HepG2 (cell line): Measurements from ENCODE around the gene SCAI. TPM values are rescaled to one million over a fixed set of nuclear protein-coding genes. Genes with fewer than 3 reads are reported as not detected.

Experiments
- GZF1 ChIP-seq: sonication (generic); formaldehyde crosslinking; IDR thresholded peaks from 2 replicates; pipeline ENCODE4 v1.5.1; 2020; ENCODE audit warnings: mild to moderate bottlenecking, missing genetic modification reagents
- HDAC1 ChIP-seq: sonication (generic); formaldehyde crosslinking; IDR thresholded peaks from 2 replicates; pipeline ENCODE4 v1.5.1; 2020; ENCODE audit warnings: mild to moderate bottlenecking, missing genetic modification reagents
- ISL2 ChIP-seq: sonication (generic); formaldehyde crosslinking; IDR thresholded peaks from 2 replicates; pipeline ENCODE4 v1.5.0; 2020; ENCODE audit warnings: missing genetic modification reagents
- JUN ChIP-seq: sonication (generic); formaldehyde crosslinking; IDR thresholded peaks from 2 replicates; pipeline ENCODE4 v1.4.0; 2020; ENCODE audit warnings: mild to moderate bottlenecking, missing genetic modification reagents
- MXD3 ChIP-seq: IDR thresholded peaks from 2 replicates; pipeline ENCODE4 v1.6.1; 2016; ENCODE audit warnings: mild to moderate bottlenecking, missing biosample characterization, missing genetic modification reagents
- NPAS2 ChIP-seq: sonication (generic); formaldehyde crosslinking; IDR thresholded peaks from 2 replicates; pipeline ENCODE4 v1.8.0; 2022; ENCODE audit warnings: mild to moderate bottlenecking, missing genetic modification reagents, borderline replicate concordance
- TFDP1 ChIP-seq: IDR thresholded peaks from 2 replicates; pipeline ENCODE4 v1.6.1; 2016; ENCODE audit warnings: missing compliant biosample characterization, missing genetic modification reagents, borderline replicate concordance
- THRA ChIP-seq: sonication (generic); formaldehyde crosslinking; IDR thresholded peaks from 2 replicates; pipeline ENCODE4 v1.4.0; 2020; ENCODE audit warnings: missing genetic modification reagents, borderline replicate concordance
- ZKSCAN8 ChIP-seq: IDR thresholded peaks from 2 replicates; pipeline ENCODE4 v1.6.1; 2016; ENCODE audit warnings: borderline replicate concordance, missing genetic modification reagents, missing compliant biosample characterization
- ZNF264 ChIP-seq: sonication (generic); formaldehyde crosslinking; IDR thresholded peaks from 2 replicates; pipeline ENCODE4 v1.4.0; 2020; ENCODE audit warnings: missing genetic modification reagents
- ZNF83 ChIP-seq: sonication (generic); formaldehyde crosslinking; IDR thresholded peaks from 2 replicates; pipeline ENCODE4 v1.4.0; 2020; ENCODE audit warnings: missing genetic modification reagents, mild to moderate bottlenecking, borderline replicate concordance
- polyA plus RNA-seq, 8 experiments: library from polyadenylated mRNA; depleted of rRNA in 3 of 8; stranded (reverse) in 7 of 8; unstranded in 1 of 8; fragments of >200 nt; fragmentation: Illumina TruSeq in 4 of 8; extraction: Trizol in 4 of 8; gene quantifications; 2 replicates each; pipeline versions ENCODE4 v1.2.1 to v1.2.3, GENCODE V29; 2011 to 2016; ENCODE audit warnings: low read depth in 4 of 8, missing spikeins in 1 of 8, mixed read lengths in 1 of 8; ENCODE audit not compliant: insufficient read depth in 1 of 8
- total RNA-seq, 5 experiments: library from RNA; depleted of rRNA; stranded (reverse); fragments of >200 nt; fragmentation: Illumina TruSeq; extraction: Trizol; gene quantifications; 2 replicates each; pipeline ENCODE4 v1.2.3, GENCODE V29; 2016; ENCODE audit warnings: low read depth in 1 of 5
- TF ChIP-seq, protein P1 (sequence below), 2 experiments: IDR thresholded peaks; 2 replicates each; pipeline ENCODE4 v1.6.1; 2011 to 2012; ENCODE audit warnings: low read length in 2 of 2, borderline replicate concordance in 1 of 2, low read depth in 1 of 2, mild to moderate bottlenecking in 1 of 2, moderate library complexity in 1 of 2
- TF ChIP-seq, protein P2 (sequence below): IDR thresholded peaks from 2 replicates; pipeline ENCODE4 v1.6.1; 2016; ENCODE audit warnings: low read depth, missing genetic modification reagents, missing compliant biosample characterization
- TF ChIP-seq, protein P3 (sequence below): sonication (generic); formaldehyde crosslinking; IDR thresholded peaks from 2 replicates; pipeline ENCODE4 v1.4.0; 2020; ENCODE audit warnings: mild to moderate bottlenecking, missing genetic modification reagents

SCAI gene
- total and polyA plus RNA-seq, 2 of the 13 experiments (the other 11 are each of a cell fraction or from before 2014, with no cell fraction given), result 4.4 to 8.4 TPM

DNA sequence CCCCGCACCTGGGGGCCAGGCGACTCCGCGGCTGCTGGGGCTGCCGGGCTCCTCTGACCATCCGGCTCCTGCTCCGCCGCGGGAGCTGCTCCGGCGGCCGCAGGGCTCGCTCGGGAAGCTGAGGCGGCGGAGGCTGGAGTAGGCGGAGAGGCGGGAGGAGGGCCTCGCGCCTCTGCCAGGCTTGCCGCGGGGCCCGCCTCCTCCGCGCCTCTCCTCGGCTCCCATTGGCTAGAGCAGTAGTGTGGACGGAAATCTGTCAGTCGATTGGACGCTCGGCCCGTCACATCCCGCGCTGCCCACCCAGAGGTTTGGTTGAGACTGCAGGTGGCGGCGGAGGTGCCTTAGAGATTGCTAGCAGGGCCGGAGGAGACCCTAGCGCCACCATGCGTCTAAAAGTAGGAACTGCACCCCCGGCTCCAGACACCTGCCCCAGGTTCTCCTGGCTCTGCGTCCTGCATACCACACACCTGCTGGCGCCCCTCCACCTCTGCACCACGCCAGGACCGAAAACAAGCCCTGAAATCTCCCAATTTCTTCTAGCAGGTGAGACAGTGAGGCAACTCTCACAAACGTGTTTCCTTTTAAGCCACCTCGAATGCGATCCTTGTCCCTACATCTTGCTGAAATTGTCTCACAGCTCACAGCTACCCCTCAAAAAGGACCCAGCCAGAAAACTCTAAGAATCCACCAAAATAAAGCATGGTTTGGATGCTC is at the start of gene SCAI (continued):
- TF ChIP-seq ZKSCAN8 (CRISPR knock-in tag) (no peak), TFDP1 (CRISPR knock-in tag) (peak; percentile 91; the same call in 1 of the 2 replicates), GZF1 (CRISPR knock-in tag) (no peak), ZNF83 (CRISPR knock-in tag) (no peak), JUN (CRISPR knock-in tag) (no peak), ZNF264 (CRISPR knock-in tag) (no peak), HDAC1 (peak; percentile 43; the same call in 1 of the 2 replicates), NPAS2 (no peak), THRA (CRISPR knock-in tag) (no peak), ISL2 (CRISPR knock-in tag) (peak; percentile 62; the same call in 1 of the 2 replicates), MXD3 (CRISPR knock-in tag) (no peak)
- TF ChIP-seq, protein P1, sequence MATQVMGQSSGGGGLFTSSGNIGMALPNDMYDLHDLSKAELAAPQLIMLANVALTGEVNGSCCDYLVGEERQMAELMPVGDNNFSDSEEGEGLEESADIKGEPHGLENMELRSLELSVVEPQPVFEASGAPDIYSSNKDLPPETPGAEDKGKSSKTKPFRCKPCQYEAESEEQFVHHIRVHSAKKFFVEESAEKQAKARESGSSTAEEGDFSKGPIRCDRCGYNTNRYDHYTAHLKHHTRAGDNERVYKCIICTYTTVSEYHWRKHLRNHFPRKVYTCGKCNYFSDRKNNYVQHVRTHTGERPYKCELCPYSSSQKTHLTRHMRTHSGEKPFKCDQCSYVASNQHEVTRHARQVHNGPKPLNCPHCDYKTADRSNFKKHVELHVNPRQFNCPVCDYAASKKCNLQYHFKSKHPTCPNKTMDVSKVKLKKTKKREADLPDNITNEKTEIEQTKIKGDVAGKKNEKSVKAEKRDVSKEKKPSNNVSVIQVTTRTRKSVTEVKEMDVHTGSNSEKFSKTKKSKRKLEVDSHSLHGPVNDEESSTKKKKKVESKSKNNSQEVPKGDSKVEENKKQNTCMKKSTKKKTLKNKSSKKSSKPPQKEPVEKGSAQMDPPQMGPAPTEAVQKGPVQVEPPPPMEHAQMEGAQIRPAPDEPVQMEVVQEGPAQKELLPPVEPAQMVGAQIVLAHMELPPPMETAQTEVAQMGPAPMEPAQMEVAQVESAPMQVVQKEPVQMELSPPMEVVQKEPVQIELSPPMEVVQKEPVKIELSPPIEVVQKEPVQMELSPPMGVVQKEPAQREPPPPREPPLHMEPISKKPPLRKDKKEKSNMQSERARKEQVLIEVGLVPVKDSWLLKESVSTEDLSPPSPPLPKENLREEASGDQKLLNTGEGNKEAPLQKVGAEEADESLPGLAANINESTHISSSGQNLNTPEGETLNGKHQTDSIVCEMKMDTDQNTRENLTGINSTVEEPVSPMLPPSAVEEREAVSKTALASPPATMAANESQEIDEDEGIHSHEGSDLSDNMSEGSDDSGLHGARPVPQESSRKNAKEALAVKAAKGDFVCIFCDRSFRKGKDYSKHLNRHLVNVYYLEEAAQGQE (IDR thresholded peaks at IDR 0.05; ENCODE audit: borderline replicate concordance in 1 of 2, low read depth in 1 of 2, low read length in 2 of 2), result no peak
- TF ChIP-seq, protein P2, sequence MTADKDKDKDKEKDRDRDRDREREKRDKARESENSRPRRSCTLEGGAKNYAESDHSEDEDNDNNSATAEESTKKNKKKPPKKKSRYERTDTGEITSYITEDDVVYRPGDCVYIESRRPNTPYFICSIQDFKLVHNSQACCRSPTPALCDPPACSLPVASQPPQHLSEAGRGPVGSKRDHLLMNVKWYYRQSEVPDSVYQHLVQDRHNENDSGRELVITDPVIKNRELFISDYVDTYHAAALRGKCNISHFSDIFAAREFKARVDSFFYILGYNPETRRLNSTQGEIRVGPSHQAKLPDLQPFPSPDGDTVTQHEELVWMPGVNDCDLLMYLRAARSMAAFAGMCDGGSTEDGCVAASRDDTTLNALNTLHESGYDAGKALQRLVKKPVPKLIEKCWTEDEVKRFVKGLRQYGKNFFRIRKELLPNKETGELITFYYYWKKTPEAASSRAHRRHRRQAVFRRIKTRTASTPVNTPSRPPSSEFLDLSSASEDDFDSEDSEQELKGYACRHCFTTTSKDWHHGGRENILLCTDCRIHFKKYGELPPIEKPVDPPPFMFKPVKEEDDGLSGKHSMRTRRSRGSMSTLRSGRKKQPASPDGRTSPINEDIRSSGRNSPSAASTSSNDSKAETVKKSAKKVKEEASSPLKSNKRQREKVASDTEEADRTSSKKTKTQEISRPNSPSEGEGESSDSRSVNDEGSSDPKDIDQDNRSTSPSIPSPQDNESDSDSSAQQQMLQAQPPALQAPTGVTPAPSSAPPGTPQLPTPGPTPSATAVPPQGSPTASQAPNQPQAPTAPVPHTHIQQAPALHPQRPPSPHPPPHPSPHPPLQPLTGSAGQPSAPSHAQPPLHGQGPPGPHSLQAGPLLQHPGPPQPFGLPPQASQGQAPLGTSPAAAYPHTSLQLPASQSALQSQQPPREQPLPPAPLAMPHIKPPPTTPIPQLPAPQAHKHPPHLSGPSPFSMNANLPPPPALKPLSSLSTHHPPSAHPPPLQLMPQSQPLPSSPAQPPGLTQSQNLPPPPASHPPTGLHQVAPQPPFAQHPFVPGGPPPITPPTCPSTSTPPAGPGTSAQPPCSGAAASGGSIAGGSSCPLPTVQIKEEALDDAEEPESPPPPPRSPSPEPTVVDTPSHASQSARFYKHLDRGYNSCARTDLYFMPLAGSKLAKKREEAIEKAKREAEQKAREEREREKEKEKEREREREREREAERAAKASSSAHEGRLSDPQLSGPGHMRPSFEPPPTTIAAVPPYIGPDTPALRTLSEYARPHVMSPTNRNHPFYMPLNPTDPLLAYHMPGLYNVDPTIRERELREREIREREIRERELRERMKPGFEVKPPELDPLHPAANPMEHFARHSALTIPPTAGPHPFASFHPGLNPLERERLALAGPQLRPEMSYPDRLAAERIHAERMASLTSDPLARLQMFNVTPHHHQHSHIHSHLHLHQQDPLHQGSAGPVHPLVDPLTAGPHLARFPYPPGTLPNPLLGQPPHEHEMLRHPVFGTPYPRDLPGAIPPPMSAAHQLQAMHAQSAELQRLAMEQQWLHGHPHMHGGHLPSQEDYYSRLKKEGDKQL (CRISPR knock-in tag), result no peak
- TF ChIP-seq, protein P3, sequence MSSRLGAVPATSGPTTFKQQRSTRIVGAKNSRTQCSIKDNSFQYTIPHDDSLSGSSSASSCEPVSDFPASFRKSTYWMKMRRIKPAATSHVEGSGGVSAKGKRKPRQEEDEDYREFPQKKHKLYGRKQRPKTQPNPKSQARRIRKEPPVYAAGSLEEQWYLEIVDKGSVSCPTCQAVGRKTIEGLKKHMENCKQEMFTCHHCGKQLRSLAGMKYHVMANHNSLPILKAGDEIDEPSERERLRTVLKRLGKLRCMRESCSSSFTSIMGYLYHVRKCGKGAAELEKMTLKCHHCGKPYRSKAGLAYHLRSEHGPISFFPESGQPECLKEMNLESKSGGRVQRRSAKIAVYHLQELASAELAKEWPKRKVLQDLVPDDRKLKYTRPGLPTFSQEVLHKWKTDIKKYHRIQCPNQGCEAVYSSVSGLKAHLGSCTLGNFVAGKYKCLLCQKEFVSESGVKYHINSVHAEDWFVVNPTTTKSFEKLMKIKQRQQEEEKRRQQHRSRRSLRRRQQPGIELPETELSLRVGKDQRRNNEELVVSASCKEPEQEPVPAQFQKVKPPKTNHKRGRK (CRISPR knock-in tag), result no peak
